GM18498 (cell line): ENCODE results near the gene ARRDC5.
"Not testable (repeated sequence)": the region's sequence is repeated elsewhere in the genome, so short reads cannot be mapped to it uniquely, and the experiment has no call there.

Experiments
- ATAC-seq: cut with Tn5 transposase; IDR thresholded peaks from one replicate; pipeline ENCODE4 v1.9.1; 2021; ENCODE audit warnings: mild to moderate bottlenecking, moderate library complexity; ENCODE audit not compliant: unreplicated experiment

ARRDC5 gene

GRCh38 chr19:4910594-4911281 is 8.0 kb upstream of the ARRDC5 start:
- no peak for ATAC-seq

DNA sequence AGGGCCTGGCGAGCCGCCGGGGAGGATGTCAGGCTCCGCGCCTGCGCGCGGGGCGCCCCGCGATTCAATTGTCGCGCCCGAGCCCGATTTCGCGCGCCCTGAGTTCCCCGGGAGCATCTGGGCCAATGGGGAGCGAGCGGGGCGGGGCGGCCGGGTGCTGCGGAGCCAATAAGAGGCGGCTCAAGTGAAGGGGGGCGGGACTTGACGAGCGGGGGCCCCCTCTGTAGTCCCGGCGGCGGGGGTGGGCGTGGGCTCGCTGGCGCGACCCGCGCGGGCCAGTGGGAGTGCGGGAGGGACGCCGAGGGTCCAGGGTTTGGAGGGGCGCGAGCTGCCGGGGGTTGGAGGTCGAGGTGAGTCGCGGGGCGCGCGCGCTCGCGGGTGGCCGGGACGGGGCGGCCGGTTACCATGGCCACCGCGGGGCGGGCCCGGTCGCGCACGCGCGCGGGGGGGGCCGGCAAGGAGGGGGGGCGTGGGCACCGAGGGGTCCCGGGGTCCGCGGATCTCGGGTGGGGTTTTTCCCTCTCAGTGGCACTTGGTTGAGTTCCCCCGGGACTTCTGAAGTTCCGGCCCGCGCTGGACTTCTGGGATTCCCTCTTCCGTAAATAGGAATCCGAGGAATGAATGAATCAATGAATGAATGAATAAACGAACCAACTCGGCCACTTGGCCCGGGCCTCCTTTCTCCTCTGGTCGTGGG is 7.3 kb upstream of the ARRDC5 start:
- ATAC-seq, result peak; percentile 84

- peak; percentile 25 for ATAC-seq
Observed at GRCh38 chr19:4909156-4909896, 6.6 kb upstream of the ARRDC5 start, which contains the start of gene UHRF1. UHRF1 (plus strand) TSS chr19:4909501; CDS start chr19:4910886, 1,385 bp downstream.

GRCh38 chr19:4908781-4909155 is 6.1 kb upstream of the ARRDC5 start:
- no peak for ATAC-seq

DNA sequence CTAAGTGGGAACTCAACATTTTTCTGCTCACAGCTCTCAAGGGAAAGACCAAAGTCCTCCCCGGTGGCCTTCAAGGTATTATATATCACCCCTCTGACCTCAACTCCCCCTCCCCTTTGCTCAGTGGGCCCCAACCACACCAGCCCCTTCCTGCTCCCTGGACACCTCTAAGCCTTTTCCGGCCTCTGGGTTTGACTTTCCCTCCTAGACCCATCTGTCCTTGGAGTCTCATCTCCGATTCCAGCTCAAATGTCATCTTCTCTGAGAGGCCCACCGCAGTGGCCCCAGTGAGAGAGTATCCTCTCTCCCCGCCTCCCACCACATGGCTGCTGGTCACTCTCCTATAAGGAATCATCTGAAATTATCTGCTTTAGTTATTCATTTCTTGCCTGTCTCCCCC is 5.7 kb upstream of the ARRDC5 start:
- ATAC-seq, result no peak

GRCh38 chr19:4906963-4907362 is 4.3 kb upstream of the ARRDC5 start:
- no peak for ATAC-seq

DNA sequence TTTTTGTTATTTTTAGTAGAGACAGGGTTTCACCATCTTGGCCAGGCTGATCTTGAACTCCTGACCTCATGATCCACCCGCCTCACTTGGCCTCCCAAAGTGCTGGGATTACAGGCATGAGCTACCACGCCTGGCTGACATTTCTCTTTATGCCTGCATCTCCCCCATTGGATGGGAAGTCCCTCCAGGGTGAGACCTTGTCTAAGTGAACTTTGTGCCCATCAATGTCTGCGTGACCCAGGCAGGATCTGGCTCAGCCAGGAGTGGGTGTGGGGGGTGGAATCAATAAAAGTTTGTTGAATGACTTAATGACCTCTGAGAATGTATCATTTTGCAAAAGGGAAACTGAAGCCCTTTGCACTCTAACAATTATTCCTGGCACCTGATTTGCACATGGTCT is 1.8 kb upstream of the ARRDC5 start:
- ATAC-seq, result no peak

- ATAC-seq, result not testable (repeated sequence)
Observed at GRCh38 chr19:4900879-4901278, 1.8 kb downstream of the ARRDC5 start.

GRCh38 chr19:4897146-4897545 is 5.5 kb downstream of the ARRDC5 start:
- no peak for ATAC-seq

- ATAC-seq, result no peak
Observed at GRCh38 chr19:4896372-4896771, 6.3 kb downstream of the ARRDC5 start.

GRCh38 chr19:4892962-4893361 is 9.7 kb downstream of the ARRDC5 start:
- not testable (repeated sequence) for ATAC-seq

DNA sequence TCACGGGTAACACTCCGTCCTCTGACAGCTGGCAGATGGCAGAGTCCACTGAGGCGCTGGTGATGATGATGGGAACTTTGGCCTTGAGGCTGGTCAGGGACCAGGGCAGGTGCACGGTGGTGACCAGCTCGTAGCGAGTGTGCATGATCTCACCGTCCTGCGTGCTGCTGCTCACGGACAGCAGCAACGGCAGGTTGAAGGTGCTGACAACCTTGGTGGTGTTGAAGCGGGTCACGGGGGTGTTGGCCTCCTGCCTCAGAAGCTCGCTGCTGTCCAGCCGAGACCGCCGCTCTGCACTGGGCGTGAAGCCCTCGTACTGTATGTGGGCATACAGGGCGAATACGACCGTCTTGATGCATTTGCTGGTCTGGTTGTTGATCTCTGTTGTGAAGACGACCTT is 11.6 kb downstream of the ARRDC5 start:
- no peak for ATAC-seq

DNA sequence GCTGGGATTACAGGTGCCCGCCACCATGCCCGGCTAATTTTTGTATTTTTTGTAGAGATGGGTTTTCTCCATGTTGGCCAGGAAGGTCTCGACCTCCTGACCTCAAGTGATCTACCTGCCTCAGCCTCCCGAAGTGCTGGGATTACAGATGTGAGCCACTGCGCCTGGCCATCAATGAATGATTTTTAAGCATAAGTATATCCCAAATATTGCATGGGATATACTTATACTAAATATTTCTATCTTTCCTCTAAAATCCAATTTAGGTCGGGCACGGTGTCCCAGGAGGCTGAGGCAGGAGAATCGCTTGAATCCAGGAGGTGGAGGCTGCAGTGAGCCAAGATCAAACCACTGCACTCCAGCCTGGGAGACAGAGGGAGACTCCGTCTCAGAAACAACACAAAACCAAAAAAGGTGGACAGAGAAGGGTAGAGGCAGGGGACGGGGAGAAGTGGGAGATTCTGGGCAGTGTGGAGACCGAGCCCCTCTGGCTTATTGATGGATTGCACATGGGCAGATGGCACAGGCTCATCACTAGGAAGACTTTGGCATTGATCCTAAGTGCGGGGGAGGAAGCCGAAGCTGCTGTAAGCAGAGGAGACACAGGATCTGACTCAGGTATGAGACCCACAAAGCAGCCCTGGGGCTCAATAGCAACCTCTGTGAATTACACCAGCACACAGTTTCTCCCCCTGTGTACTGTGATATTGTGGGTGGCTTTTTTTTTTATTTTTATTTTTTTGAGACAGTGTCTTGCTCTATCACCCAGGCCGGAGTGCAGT is 13.5 kb downstream of the ARRDC5 start:
- ATAC-seq, result no peak

DNA sequence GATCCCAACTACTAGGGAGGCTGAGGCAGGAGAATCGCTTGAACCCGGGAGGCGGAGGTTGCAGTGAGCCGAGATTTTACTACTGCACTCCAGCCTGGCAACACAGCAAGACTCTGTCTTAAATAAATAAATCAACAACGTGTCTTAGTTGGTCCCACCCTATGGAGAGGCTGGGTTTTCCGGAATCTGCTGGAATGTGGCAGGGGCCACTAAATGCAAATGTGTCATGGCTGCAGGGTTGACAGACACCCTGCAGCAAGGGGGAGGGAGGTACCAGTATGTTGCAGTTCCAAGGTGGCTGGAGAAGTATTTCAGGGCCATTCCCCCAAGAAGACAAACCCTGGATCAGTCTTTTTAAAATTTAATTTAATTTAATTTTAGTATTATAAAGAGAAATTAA is 14.9 kb downstream of the ARRDC5 start:
- ATAC-seq, result not testable (repeated sequence)

DNA sequence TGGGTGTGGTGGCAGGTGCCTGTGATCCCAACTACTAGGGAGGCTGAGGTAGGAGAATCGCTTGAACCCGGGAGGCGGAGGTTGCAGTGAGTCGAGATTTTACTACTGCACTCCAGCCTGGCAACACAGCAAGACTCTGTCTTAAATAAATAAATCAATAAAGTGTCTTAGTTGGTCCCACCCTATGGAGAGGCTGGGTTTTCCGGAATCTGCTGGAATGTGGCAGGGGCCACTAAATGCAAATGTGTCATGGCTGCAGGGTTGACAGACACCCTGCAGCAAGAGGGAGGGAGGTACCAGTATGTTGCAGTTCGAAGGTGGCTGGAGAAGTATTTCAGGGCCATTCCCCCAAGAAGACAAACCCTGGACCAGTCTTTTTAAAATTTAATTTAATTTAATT is 17.7 kb downstream of the ARRDC5 start:
- ATAC-seq, result not testable (repeated sequence)

- not testable (repeated sequence) for ATAC-seq
Observed at GRCh38 chr19:4882874-4883273, 19.8 kb downstream of the ARRDC5 start.

DNA sequence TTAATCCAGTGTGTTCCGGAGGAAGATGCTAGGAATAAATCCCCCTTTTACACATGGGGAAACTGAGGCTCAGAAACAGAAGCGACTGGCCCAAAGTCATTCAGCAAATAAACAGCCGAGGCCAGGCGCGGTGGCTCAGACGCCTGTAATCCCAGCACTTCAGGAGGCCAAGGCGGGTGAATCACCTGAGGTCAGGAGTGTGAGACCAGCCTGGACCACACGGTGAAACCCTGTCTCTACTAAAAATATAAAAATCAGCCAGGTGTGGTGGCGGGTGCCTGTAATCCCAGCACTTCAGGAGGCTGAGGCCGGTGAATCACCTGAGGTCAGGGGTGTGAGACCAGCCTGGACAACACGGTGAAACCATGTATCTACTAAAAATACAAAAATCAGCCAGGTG is 23.7 kb downstream of the ARRDC5 start:
- no peak for ATAC-seq

DNA sequence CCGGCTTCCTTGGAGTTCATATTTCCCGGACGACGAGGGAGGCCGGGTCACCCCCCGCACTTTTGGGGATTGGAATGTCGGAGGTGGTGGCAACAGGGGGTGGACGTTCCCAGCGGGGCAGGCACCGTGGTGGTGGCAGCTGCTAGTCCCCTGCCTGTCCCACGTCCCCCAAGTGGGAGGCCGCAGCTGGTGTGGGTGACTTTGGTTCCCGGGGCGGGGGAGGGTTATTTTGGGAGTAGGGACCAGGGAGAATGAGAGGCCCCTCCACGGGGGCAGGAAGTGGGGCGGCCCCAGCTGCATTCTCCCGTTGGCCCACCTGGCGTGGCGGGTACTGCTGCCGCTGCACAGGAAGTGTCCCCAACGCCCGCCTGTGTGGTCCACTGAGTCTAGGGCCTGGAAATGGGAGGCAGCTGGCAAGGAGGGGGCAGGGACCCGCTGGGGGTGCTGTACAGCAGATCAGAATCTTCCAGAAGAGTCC is 24.2 kb downstream of the ARRDC5 start:
- ATAC-seq, result no peak

DNA sequence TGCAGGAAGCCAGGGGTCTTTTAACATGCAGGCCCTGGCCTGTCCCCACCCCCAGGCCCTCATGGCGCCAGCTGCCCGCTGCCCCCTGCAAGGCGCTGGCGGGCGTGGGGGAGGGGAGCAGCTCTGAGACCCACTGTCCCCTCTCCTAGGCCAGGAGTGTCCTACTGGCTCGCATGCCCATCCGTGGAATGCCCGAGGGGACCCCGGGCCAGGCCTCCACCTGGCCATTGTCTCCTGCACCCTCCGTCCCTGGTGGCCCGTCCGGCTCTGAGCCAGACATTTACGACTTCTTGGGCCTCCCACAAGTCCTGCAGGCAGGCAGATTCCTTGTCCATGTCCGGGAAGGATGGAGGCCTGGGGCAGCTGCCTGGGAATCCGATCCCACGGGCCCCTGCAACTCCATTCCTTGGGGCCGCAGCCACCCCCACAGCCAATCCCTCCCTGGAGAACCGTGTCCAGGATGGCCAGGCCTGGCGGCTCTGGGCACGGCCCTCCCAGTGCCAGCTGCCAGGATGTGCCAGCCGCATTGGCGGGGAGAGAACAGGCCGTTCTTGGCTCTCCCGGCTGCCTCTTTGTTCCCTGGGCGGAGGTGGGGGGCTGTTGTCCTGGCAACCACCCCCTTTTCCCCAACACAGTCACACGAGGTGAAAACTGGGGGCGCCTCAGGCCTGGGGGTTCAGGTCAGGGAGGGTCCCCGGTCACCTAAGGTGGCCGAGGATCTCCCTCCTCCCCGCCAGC is 24.8 kb downstream of the ARRDC5 start:
- no peak for ATAC-seq

DNA sequence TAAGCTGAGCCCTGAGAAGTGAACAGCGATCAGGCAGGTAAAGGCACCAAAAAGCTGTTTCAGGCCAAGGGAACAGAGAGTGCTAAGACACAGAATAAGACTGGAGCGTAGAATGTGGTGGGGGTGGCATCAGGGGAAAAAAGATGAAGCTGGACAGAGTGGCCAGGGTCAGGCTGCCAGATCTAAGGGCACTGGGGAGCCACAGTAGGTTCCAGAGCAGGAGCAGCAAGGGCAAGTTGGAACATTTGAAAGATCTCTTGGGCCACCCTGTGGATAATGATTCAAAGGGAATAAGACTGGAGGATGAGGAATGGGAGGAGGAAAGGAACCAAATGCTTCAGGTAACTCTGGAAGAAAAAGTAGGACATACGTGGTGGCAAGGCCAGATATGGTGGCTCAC is 28.8 kb downstream of the ARRDC5 start:
- no peak for ATAC-seq
